Prostate gland (tissue), 2 donors: ENCODE results near the gene IL12RB2.

Experiments
- POLR2A ChIP-seq: fragments of 450-650 bp; IDR thresholded peaks from one replicate; pipeline ENCODE4 v1.6.1; 2016; ENCODE audit warnings: antibody characterized with exemption, mild to moderate bottlenecking
- POLR2AphosphoS5 ChIP-seq: sonication (generic); formaldehyde crosslinking; IDR thresholded peaks from one replicate; pipeline ENCODE4 v1.6.1; 2017; ENCODE audit warnings: antibody characterized with exemption
- TF ChIP-seq, protein P1 (sequence below), 4 experiments: fragments of 200-600 bp in 2 of 4; fragments of 450-650 bp in 2 of 4; sonication (generic) in 2 of 4; IDR thresholded peaks; 1 replicate in 3 of 4; 2 replicates in 1 of 4; pipeline ENCODE4 v1.5.1; 2016 to 2019; ENCODE audit warnings: antibody characterized with exemption in 4 of 4, mild to moderate bottlenecking in 2 of 4, moderate library complexity in 2 of 4

DNA sequence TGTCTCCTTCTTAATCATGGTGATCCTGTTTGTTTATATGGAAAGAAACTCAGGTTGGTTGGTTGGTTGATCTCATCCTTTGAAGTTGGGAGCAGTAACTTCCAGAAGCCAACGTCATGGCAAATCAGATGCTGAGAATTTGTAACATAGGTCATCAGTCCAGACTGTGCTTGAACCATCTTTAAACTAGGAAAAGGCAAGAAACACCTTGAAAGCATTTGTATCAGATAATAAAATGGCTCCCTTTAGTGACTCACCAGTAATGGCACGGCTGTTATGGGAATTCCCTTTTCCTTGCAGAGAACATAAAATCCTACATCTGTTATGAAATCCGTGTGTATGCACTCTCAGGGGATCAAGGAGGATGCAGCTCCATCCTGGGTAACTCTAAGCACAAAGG is 64.5 kb downstream of the IL12RB2 start:
- TF ChIP-seq, protein P1, sequence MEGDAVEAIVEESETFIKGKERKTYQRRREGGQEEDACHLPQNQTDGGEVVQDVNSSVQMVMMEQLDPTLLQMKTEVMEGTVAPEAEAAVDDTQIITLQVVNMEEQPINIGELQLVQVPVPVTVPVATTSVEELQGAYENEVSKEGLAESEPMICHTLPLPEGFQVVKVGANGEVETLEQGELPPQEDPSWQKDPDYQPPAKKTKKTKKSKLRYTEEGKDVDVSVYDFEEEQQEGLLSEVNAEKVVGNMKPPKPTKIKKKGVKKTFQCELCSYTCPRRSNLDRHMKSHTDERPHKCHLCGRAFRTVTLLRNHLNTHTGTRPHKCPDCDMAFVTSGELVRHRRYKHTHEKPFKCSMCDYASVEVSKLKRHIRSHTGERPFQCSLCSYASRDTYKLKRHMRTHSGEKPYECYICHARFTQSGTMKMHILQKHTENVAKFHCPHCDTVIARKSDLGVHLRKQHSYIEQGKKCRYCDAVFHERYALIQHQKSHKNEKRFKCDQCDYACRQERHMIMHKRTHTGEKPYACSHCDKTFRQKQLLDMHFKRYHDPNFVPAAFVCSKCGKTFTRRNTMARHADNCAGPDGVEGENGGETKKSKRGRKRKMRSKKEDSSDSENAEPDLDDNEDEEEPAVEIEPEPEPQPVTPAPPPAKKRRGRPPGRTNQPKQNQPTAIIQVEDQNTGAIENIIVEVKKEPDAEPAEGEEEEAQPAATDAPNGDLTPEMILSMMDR (IDR thresholded peaks at IDR 0.05), result no peak
- no peak for TF ChIP-seq POLR2A
- no peak for TF ChIP-seq POLR2AphosphoS5
